KOPT-K1 (cell line): ENCODE results near the gene TRPM5.

Source experiments
- H3K27ac ChIP-seq: fragments of 200-600 bp; sonication (generic); 2 replicates; pipeline ENCODE4 v1.5.1; 2016; ENCODE audit warnings: antibody characterized with exemption, mild to moderate bottlenecking, low read depth, low read length; ENCODE audit not compliant: poor library complexity, severe bottlenecking
- H3K36me3 ChIP-seq: fragments of 200-600 bp; sonication (generic); 2 replicates; pipeline ENCODE4 v1.5.1; 2017; ENCODE audit warnings: antibody characterized with exemption, mild to moderate bottlenecking, low read length, moderate library complexity; ENCODE audit not compliant: insufficient read depth
- H3K9me3 ChIP-seq: fragments of 200-600 bp; sonication (generic); 2 replicates; pipeline ENCODE4 v1.5.1; 2017; ENCODE audit warnings: antibody characterized with exemption, low read length, mild to moderate bottlenecking; ENCODE audit not compliant: insufficient read depth, poor library complexity, severe bottlenecking

TRPM5 gene

GRCh38 chr11:2436521-2437031, 7.7 kb downstream of the TRPM5 start:
- H3K9me3 ChIP-seq = no peaks in the 10 kb centered on the region
- H3K36me3 ChIP-seq = no peaks in the 10 kb centered on the region
- H3K27ac ChIP-seq = no peak overlapping the region

DNA sequence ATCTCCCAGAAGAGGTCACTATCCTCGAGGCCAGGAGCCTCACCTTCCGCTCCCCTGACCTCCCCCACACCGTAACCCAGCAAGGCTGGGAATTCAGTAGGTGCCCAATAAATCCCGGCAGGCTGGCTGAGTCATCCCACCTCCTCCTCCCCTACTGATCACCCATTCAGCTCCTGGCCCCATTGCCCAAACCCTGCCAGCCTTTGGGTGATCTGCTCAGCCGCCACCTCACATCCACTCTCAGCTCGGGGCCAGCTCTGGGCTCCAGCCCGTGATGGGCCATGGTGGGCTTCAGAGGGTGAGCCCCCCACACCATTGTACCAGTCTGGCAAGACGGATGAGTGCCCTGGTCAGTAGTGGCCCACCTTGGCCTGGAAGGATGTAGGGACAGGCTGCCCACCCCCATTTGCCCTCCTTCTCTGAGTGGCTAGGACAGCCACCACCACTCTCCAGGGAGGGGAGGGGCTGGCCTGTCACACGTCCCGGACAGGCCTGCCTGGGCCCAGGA, 8.2 kb downstream of the TRPM5 start:
- H3K9me3 ChIP-seq = no peaks in the 10 kb centered on the region
- H3K27ac ChIP-seq = no peak overlapping the region
- H3K36me3 ChIP-seq = no peaks in the 10 kb centered on the region

DNA sequence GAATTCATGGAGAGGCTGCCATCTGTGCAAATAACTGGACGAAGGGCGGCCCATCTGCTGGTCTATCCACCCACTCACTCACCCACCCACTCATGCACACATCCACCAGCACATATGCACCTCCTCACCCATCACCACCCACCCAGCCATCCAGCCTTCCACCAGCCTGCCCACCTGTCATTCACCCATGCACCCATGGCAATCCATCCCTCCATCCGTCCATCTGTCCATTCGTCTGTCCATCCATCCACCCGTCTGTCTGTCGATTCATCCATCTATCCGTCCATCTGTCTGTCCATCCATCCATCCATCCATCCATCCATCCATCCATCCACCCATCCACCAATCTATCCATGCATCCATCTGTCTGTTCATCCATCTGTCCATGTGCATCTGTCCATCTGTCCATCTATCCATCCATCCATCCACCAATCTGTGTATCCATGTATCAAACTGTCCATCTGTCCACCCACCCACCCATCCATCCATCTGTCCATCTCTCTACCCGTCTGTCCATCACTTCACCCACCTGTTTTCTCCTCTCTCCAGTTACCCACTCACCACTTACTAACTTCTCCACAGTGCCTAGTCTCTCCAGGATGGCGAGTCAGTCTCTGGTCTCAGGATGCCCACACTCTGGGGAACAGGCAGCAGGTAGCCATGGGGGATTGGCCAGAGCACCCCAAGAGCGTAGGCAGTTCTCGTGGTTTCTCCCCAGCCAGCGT, 8.9 kb downstream of the TRPM5 start:
- H3K9me3 ChIP-seq = no peaks in the 10 kb centered on the region
- no peaks in the 10 kb centered on the region for H3K36me3 ChIP-seq
- H3K27ac ChIP-seq = no peak overlapping the region

DNA sequence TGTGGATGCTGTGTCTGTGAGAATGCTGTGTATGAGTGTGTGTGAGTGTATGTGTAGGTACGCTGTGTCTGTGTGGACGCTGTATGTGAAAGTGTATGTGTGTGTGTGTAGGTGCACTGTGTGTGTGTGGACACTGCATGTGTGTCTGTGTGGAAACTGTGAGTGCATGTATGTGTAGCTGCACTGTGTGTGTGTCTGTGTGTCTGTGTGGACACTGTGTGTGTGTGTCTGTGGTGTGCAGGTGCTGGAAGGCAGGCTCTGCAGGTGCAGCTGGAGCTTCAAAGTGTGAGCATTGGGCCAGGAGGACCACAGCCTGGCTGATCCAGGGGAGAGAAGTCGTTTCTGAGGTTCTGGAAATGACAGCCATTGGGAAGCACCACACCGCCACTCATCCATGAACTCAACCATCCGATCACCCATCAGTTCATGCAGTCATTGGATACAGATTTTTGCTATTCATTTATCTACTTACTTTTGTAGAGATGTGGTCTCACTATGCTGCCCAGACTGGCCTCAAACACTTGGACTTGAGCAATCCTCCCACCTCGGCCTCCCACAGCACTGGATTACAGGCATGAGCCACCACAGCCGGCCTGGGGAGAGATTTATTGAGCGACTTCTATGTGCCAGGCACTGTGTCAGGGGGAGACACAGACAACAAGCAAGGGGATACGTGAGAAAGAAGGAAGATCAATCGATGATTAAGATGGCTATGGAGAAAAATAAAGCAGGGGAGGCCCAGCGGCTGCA, 9.6 kb downstream of the TRPM5 start:
- Histone ChIP-seq H3K36me3 (no peaks in the 10 kb centered on the region), H3K9me3 (no peaks in the 10 kb centered on the region), H3K27ac (no peak overlapping the region)

DNA sequence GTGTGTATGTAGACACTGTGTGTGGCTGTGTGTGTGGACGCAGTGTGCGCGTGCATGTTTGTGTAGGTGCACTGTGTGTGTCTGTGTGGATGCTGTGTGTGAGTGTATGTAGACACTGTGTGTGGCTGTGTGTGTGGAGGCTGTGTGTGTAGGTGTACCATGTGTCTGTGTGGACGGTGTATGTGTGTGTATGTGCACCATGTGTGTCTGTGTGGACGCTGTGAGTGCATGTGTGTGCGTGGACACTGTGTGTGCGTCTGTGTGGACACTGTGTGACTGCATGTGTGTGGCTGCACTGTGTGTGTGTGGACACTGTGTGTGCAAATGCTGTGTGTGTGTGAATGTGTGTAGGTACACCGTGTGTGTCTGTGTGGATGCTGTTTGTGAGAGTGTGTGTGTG, 10.3 kb downstream of the TRPM5 start:
- Histone ChIP-seq H3K36me3 (no peaks in the 10 kb centered on the region), H3K9me3 (no peaks in the 10 kb centered on the region)

DNA sequence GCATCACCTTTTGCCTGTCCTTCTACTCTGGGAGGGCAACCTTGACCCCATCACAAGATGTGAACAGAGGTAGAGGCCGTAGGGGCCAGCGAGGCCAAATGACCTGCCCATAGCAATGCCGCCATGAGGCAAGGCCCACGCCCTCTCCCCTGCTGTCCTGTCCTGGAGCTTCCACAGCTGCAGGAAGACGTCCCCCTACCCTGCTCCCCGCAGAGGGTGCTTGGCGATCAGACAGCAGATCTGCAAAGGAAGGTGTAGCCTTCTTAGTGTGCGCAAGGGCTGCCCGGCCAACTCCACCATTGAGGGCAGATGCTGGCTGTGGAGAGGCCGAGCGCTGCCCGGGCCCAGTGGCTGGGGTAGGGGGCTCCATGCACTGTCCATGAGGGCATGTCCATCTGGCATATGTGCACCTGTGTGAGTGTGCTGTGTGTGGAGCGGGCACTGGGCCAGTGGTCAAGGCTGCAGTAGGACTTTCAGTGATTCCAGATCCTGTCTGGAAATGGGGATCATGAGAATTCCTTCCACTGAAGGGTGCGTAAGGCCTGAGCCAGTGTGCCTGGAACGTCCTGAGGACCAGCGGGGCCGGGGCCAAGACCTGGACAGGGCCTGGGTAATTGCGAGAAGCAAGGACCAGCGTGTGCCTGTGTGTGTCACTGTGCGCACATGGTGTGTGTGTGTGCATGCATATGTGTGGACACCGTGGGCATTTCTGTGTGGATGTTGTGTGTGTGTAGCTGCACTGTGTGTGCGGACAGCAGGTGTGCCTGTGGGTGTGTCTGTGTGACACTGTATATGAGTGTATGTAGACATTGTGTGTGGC, 11.0 kb downstream of the TRPM5 start:
- H3K36me3 ChIP-seq = no peaks in the 10 kb centered on the region
- H3K9me3 ChIP-seq = no peaks in the 10 kb centered on the region
- no peak overlapping the region for H3K27ac ChIP-seq

More for the DNA sequence above, 10.3 kb downstream of the TRPM5 start:
- no peak overlapping the region for H3K27ac ChIP-seq

DNA sequence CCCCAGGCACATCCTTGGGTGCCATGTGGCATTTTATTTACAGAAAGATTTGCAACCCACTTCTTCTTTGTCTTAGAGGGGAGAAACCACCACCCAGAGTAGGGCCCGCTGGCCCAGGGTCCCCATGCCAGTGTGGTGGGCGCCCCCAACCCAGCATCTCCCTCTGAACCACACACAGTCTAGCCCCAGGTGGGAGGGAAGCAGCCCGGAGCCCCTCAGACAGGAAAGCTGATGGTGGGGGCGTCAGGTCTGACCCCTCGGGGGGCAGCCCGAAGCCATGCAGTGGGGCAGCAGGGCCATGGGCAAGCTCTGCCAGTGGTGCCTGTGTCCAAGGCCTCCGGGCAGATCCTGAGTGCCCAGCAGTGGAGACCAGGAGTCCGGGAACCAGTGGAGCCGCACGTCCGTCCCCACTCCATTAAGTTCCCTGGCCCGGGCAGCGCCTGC, 11.7 kb downstream of the TRPM5 start:
- Histone ChIP-seq H3K36me3 (no peaks in the 10 kb centered on the region), H3K27ac (no peak overlapping the region), H3K9me3 (no peaks in the 10 kb centered on the region)

DNA sequence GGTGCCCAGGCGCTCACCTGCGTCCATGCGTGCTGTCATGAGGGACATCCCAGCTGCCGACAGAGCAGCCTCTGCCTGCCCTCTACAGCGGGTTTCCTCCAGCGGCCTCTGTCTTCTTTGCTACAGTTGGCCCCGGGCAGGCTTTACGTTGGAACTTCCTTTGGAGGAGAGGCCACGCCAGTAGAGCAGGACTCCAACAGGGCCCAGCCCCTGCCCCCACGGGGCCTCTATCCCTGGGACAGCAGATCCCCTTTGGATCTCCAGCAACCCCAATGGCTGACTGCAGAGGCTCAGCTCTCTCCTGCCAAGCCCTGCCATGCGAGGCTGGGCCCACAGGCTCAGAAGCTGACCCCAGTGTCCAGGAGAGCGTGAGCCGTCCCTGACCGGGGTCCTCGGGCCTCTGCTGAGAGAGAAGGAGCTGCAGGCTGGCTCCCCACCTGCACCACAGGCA, 12.1 kb downstream of the TRPM5 start:
- Histone ChIP-seq H3K36me3 (no peaks in the 10 kb centered on the region), H3K27ac (no peak overlapping the region), H3K9me3 (no peaks in the 10 kb centered on the region)

- H3K9me3 ChIP-seq = no peaks in the 10 kb centered on the region
- H3K36me3 ChIP-seq = no peaks in the 10 kb centered on the region
- no peak overlapping the region for H3K27ac ChIP-seq
These were observed 12.9 kb downstream of the TRPM5 start for GRCh38 chr11:2431395-2431794.

GRCh38 chr11:2428322-2428795, 16.0 kb downstream of the TRPM5 start:
- no peaks in the 10 kb centered on the region for H3K9me3 ChIP-seq
- H3K36me3 ChIP-seq = no peaks in the 10 kb centered on the region
- no peak overlapping the region for H3K27ac ChIP-seq

GRCh38 chr11:2427721-2428321, 16.5 kb downstream of the TRPM5 start:
- no peaks in the 10 kb centered on the region for H3K9me3 ChIP-seq
- no peaks in the 10 kb centered on the region for H3K36me3 ChIP-seq
- no peak overlapping the region for H3K27ac ChIP-seq

DNA sequence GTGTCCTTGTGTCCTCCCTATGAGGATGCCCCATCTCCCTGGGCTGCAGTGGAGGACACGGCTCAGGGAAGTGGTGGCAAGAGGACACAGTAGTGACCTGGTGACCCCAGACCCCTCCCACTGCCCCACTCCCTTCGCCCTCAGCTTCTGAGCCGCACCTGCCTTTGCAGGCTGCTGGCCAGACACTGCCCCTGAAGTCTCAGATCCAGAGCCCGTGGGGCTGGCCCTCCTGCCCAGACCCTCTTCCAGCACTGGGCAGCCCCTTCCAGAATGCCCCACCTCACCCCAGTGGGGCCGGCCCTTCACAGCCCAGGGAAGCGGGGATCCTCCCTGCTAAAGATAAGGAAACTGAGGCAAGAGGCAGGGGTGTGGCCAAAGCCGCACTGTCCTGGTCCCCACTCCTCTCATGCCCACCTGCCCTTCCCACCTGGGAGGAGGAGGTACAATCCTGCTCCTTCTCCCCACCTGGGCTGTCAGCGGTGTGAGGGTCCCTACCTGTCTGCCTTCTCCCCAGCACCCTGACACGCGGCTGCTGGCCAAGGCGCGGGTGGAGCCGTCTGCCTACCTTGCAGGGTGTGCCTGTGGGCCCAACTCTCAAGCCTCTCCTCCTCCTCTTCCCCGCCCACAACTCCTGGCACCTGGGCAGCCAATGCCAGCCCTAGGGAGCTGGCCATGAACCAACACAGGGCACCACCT, 17.3 kb downstream of the TRPM5 start:
- Histone ChIP-seq H3K36me3 (no peaks in the 10 kb centered on the region), H3K9me3 (no peaks in the 10 kb centered on the region), H3K27ac (no peak overlapping the region)

- Histone ChIP-seq H3K36me3 (no peaks in the 10 kb centered on the region), H3K9me3 (no peaks in the 10 kb centered on the region), H3K27ac (no peak overlapping the region)
These were observed 18.1 kb downstream of the TRPM5 start for GRCh38 chr11:2426221-2426620.

DNA sequence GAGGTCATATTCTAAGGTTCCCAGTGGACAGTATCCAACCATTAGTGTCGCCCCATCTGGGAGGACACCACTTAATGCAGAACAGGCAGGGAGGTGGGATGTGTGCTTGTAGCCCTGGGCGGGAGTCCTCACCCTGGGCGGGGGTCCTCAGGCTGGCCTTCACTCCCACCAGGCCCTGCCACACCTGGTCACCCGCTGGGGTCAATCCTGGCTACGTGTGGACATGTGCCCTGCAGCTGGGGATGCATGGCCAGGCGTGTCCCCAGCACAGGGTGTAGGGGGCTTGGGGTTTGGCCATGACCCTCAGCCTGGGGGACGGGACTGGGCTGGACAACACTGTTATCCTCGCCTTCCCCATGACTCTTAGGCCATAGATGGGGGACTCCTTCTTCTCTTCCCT, 18.8 kb downstream of the TRPM5 start:
- H3K9me3 ChIP-seq = no peaks in the 10 kb centered on the region
- no peaks in the 10 kb centered on the region for H3K36me3 ChIP-seq
- no peak overlapping the region for H3K27ac ChIP-seq
